PFSK-1 (cell line): ENCODE data around the gene PLAAT5.

ENCODE experiments used
- FOXP2 ChIP-seq: optimal IDR thresholded peaks from 2 replicates; pipeline ENCODE3; 2011; ENCODE audit warnings: borderline replicate concordance, control low read depth, inconsistent platforms; ENCODE audit not compliant: insufficient read depth; ENCODE audit errors: extremely low read length, extremely low read depth
- POLR2AphosphoS5 ChIP-seq: IDR thresholded peaks from 2 replicates; pipeline ENCODE4 v1.6.1; 2012; ENCODE audit warnings: low read depth, mild to moderate bottlenecking, control low read depth, low read length, moderate library complexity
- REST ChIP-seq, 2 experiments: IDR thresholded peaks; 2 replicates each; pipeline versions ENCODE4 v1.6.1 to v1.8.0; 2011 to 2012; ENCODE audit warnings: low read depth in 2 of 2, low read length in 2 of 2, control low read depth in 1 of 2, inconsistent platforms in 1 of 2, mild to moderate bottlenecking in 1 of 2, moderate library complexity in 1 of 2; ENCODE audit not compliant: insufficient read depth in 1 of 2
- SIN3A ChIP-seq: IDR thresholded peaks from 2 replicates; pipeline ENCODE4 v1.6.1; 2012; ENCODE audit warnings: mild to moderate bottlenecking, low read length, moderate library complexity, borderline replicate concordance; ENCODE audit not compliant: insufficient read depth
- TAF1 ChIP-seq: IDR thresholded peaks from 2 replicates; pipeline ENCODE4 v1.6.1; 2012; ENCODE audit warnings: low read length, control low read depth, borderline replicate concordance; ENCODE audit not compliant: insufficient read depth

GRCh38 chr11:63530021-63530420 is 39.1 kb upstream of the PLAAT5 start:
- no peak for TF ChIP-seq SIN3A
- TF ChIP-seq REST (IDR thresholded peaks at IDR 0.05; ENCODE audit: insufficient read depth in 1 of 2, low read depth in 2 of 2, low read length in 2 of 2): no peak
- no peak for TF ChIP-seq POLR2AphosphoS5
- no peak for TF ChIP-seq TAF1
- TF ChIP-seq FOXP2: no peak
